Endothelial cell (in vitro differentiated cells): Measurements from ENCODE around the gene PLXNA1. TPM values are rescaled to one million over a fixed set of nuclear protein-coding genes. Genes with fewer than 3 reads are reported as not detected.

Experiments used
- DNase-seq: peaks from one replicate; pipeline ENCODE4 v3.0.0; 2021; ENCODE audit warnings: low spot score
- H3K27ac Mint-ChIP-seq: one replicate; pipeline ENCODE4 v1.8.0; 2021; ENCODE audit warnings: mixed read lengths, inconsistent platforms; ENCODE audit not compliant: unreplicated experiment
- H3K27me3 Mint-ChIP-seq: one replicate; pipeline ENCODE4 v1.8.0; 2021; ENCODE audit warnings: mild to moderate bottlenecking, moderate library complexity, mixed read lengths, inconsistent platforms; ENCODE audit not compliant: unreplicated experiment
- H3K36me3 Mint-ChIP-seq: one replicate; pipeline ENCODE4 v1.8.0; 2021; ENCODE audit warnings: mild to moderate bottlenecking, low read depth, mixed read lengths, inconsistent platforms; ENCODE audit not compliant: unreplicated experiment
- H3K4me1 Mint-ChIP-seq: one replicate; pipeline ENCODE4 v1.8.0; 2021; ENCODE audit warnings: mild to moderate bottlenecking, mixed read lengths, inconsistent platforms; ENCODE audit not compliant: unreplicated experiment
- H3K4me3 Mint-ChIP-seq: one replicate; pipeline ENCODE4 v1.8.0; 2021; ENCODE audit warnings: mild to moderate bottlenecking, mixed read lengths, inconsistent platforms; ENCODE audit not compliant: unreplicated experiment
- H3K9me3 Mint-ChIP-seq: one replicate; pipeline ENCODE4 v1.8.0; 2021; ENCODE audit warnings: mixed read lengths, inconsistent platforms; ENCODE audit not compliant: unreplicated experiment
- CTCF ChIP-seq: fragments of 200-600 bp; sonication (generic); IDR thresholded peaks from one replicate; pipeline ENCODE4 v1.5.0; 2021; ENCODE audit warnings: antibody characterized with exemption; ENCODE audit not compliant: unreplicated experiment
- total RNA-seq: library from RNA; stranded (reverse); fragmentation: NEBNext Ultra II Directional; extraction: Animal tissue kit (Norgen Biotek cat#: 25700); gene quantifications from one replicate; pipeline ENCODE4 v1.2.1, GENCODE V29; 2021; ENCODE audit not compliant: unreplicated experiment

The PLXNA1 gene
- total RNA-seq, 1 donor from 2014 or later: 31.8 TPM

GRCh38 chr3:126985132-126985985 is 2.4 kb downstream of the PLXNA1 start:
- Mint-ChIP-seq H3K36me3 (peaks cover 5% of the 10 kb centered on the region), H3K4me1 (peaks cover 4% of the 10 kb centered on the region), H3K27me3 (peaks cover 9% of the 10 kb centered on the region), H3K4me3 (no peak overlapping the region), H3K27ac (no peak overlapping the region), H3K9me3 (no peaks in the 10 kb centered on the region)
- TF ChIP-seq CTCF: no peak
- DNase-seq: no peak

DNA sequence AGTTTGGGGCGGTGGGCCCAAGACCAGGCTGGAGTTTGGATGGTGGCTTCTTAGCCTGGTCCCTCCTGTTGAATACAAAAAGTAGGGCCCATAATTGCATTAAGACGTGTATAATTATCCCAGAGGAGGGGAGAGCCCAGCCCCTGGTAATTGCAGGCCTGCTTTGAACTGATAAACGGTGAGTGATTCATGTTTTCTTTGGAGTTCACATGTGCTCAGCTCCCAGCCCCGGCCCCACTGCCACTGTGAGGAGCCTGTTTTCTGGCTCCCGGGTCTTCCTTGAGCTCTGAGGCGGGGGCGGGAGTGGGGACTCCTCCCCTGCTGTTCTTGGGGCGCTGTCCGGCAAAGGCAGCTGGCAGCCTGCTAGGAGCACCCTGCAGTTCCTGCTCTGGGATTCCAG is 3.1 kb downstream of the PLXNA1 start:
- H3K27me3 Mint-ChIP-seq: peaks cover 9% of the 10 kb centered on the region
- no peak overlapping the region for H3K4me3 Mint-ChIP-seq
- peaks cover 5% of the 10 kb centered on the region for H3K36me3 Mint-ChIP-seq
- no peaks in the 10 kb centered on the region for H3K9me3 Mint-ChIP-seq
- TF ChIP-seq CTCF: no peak
- H3K27ac Mint-ChIP-seq: no peak overlapping the region
- peaks cover 4% of the 10 kb centered on the region for H3K4me1 Mint-ChIP-seq
- DNase-seq: no peak

GRCh38 chr3:126987129-126987528 is 4.2 kb downstream of the PLXNA1 start:
- DNase-seq: no peak
- H3K9me3 Mint-ChIP-seq: no peaks in the 10 kb centered on the region
- H3K36me3 Mint-ChIP-seq: peaks cover 5% of the 10 kb centered on the region
- H3K27me3 Mint-ChIP-seq: peaks cover 3% of the 10 kb centered on the region
- no peak for TF ChIP-seq CTCF
- H3K4me3 Mint-ChIP-seq: no peak overlapping the region
- H3K27ac Mint-ChIP-seq: no peak overlapping the region
- H3K4me1 Mint-ChIP-seq: no peaks in the 10 kb centered on the region

DNA sequence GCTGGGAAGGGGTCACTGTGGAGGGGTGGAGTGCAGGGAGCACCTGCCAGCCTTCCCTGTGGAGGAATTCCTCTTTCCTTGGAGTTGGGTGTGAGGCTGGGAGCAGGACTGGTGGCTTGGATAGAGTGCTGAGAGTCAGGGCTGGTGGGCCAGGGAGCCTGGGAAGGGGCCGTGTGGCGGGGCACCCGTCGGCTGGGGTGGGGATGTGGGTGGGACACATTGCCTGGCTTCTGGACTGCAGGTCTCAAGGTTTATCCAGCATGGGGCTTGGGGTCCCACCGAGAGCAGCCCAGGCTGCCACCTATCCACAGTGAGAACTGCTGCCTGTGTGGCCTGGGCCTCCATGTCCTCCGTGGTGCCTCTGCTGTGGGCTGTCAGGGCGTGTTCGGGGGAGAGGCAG is 4.7 kb downstream of the PLXNA1 start:
- TF ChIP-seq CTCF: no peak
- Mint-ChIP-seq H3K9me3 (no peaks in the 10 kb centered on the region), H3K4me1 (no peaks in the 10 kb centered on the region), H3K27ac (no peak overlapping the region), H3K36me3 (peaks cover 5% of the 10 kb centered on the region), H3K4me3 (no peak overlapping the region), H3K27me3 (peaks cover 3% of the 10 kb centered on the region)
- no peak for DNase-seq

DNA sequence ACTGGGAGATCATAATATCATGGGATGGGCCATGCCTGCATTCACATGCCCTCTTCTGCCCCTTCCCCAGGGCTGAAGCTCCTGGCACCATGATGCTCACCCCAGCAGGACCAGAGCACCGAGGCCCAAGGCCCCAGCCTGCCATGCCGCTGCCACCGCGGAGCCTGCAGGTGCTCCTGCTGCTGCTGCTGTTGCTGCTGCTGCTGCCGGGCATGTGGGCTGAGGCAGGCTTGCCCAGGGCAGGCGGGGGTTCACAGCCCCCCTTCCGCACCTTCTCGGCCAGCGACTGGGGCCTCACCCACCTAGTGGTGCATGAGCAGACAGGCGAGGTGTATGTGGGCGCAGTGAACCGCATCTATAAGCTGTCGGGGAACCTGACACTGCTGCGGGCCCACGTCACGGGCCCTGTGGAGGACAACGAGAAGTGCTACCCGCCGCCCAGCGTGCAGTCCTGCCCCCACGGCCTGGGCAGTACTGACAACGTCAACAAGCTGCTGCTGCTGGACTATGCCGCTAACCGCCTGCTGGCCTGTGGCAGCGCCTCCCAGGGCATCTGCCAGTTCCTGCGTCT is 5.6 kb downstream of the PLXNA1 start:
- Mint-ChIP-seq H3K36me3 (peaks cover 5% of the 10 kb centered on the region), H3K4me1 (no peaks in the 10 kb centered on the region), H3K27ac (no peak overlapping the region), H3K4me3 (no peak overlapping the region), H3K9me3 (no peaks in the 10 kb centered on the region), H3K27me3 (peaks cover 3% of the 10 kb centered on the region)
- no peak for TF ChIP-seq CTCF
- no peak for DNase-seq
